Stimulated activated CD4-positive, alpha-beta T cell treated with anti-CD3 and anti-CD28 coated beads, TNF-alpha, amount 100 ng/mL, for 48 hours (primary cell): ENCODE measurements around the gene HOXA7.
A peak's percentile ranks its signal among the peaks of the same experiment; 100 is the strongest.

ENCODE experiments used
- DNase-seq, 3 donors: peaks; one replicate each; pipeline ENCODE4 v3.0.0-alpha.2; 2020; ENCODE audit warnings: low read depth in 3 of 3

Gene HOXA7

GRCh38 chr7:27133409-27134231, 22.9 kb downstream of the HOXA7 start:
- no peak for DNase-seq

GRCh38 chr7:27132978-27133377, 23.5 kb downstream of the HOXA7 start:
- DNase-seq, result no peak

- DNase-seq, result no peak
Observed at GRCh38 chr7:27132214-27132613, 24.3 kb downstream of the HOXA7 start.

GRCh38 chr7:27131390-27131819, 25.1 kb downstream of the HOXA7 start:
- no peak for DNase-seq

GRCh38 chr7:27130540-27131389, 25.7 kb downstream of the HOXA7 start, which contains the start of gene HOXA4:
Gene HOXA4 (minus strand): TSS chr7:27130757. CDS start chr7:27130733, 24 bp downstream.
- DNase-seq, result peak; percentile 45 to 68 (median 64)

- DNase-seq, result no peak
Observed at GRCh38 chr7:27129729-27130539, 26.5 kb downstream of the HOXA7 start.

GRCh38 chr7:27128776-27129728, 27.4 kb downstream of the HOXA7 start:
- DNase-seq, result no peak

- DNase-seq, result no peak
Observed at GRCh38 chr7:27128034-27128433, 28.4 kb downstream of the HOXA7 start.

GRCh38 chr7:27126596-27127327, 29.7 kb downstream of the HOXA7 start:
- DNase-seq, result no peak

- no peak for DNase-seq
Observed at GRCh38 chr7:27125986-27126394, 30.5 kb downstream of the HOXA7 start.

- DNase-seq, result no peak
Observed at GRCh38 chr7:27124902-27125689, 31.4 kb downstream of the HOXA7 start.

- no peak for DNase-seq
Observed at GRCh38 chr7:27124096-27124901, 32.2 kb downstream of the HOXA7 start.

- no peak for DNase-seq
Observed at GRCh38 chr7:27123477-27124053, 32.9 kb downstream of the HOXA7 start.

- DNase-seq, result no peak
Observed at GRCh38 chr7:27123007-27123476, 33.4 kb downstream of the HOXA7 start.

GRCh38 chr7:27122077-27122910, 34.2 kb downstream of the HOXA7 start:
- no peak for DNase-seq

GRCh38 chr7:27121684-27122076, 34.8 kb downstream of the HOXA7 start:
- DNase-seq, result no peak

- DNase-seq, result no peak
Observed at GRCh38 chr7:27119412-27119911, 37.0 kb downstream of the HOXA7 start.
